ENCODE measurements around the gene GATAD2A.

GRCh38 chr19:19532806-19533701 lies 127.6 kb downstream of the GATAD2A start:
- TF ChIP-seq CTCF (IDR thresholded peaks at IDR 0.05), result no peak
- TF ChIP-seq POLR2A (IDR thresholded peaks at IDR 0.05), result no peak
